Stimulated activated naive CD4-positive, alpha-beta T cell treated with Interleukin-2 at 50 U/mL for 16 hours (primary cell): ENCODE data around the gene PAK1.
A peak's percentile ranks its signal among the peaks of the same experiment; 100 is the strongest.
"Not testable (repeated sequence)": the region's sequence is repeated elsewhere in the genome, so short reads cannot be mapped to it uniquely, and the experiment has no call there.

Experiments
- DNase-seq: peaks from one replicate; lab custom pipeline; 2025; lab: John Stamatoyannopoulos, UW

The PAK1 gene

DNA sequence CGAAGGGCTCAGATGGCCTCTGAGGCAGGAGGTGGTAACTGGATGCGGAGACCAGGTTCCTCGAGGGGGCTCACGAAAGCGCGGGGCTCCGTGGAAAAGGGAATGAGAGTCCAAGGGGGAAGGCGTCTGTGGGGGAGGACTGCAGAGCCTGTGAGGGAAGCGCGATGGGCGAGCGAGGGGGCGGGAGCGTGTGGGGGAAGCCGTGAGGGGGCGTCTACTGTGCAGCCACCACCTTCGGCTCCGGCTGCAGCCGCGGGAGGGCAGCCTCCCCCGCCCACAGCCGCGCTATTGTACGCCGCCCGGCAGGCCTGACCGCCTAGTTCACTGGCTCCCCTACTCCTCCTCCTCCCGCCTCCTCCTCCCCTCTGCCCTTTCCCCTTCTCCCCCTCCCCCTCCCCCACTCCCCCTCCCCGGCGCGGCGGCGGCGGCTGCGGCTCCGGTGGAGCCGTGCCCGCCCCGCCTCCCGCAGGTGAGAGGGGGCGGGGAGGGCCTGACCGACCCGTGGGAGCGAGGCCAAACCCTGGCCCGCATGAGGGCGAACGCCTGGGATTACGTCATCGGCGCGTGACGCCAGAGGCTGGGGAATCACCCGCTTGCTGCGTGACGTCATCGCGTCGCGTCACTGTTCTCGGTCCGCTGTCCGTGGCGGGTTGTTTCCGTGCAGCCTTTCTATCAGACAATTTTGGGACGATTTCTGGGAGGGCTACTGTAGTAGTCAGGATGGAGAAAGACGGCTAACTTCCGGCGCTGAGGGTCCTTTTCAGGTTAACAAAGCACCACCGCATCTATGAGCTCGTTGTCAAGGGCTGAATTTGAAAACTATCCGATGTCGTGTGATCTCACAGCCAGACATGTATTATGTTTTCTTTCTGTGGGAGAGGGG is at the start of gene PAK1:
PAK1 (minus strand) TSS at position 294 of the 883 bp plus-strand sequence. CDS start 81,574 bp downstream, outside the sequence.
- peak; percentile 83 for DNase-seq

DNA sequence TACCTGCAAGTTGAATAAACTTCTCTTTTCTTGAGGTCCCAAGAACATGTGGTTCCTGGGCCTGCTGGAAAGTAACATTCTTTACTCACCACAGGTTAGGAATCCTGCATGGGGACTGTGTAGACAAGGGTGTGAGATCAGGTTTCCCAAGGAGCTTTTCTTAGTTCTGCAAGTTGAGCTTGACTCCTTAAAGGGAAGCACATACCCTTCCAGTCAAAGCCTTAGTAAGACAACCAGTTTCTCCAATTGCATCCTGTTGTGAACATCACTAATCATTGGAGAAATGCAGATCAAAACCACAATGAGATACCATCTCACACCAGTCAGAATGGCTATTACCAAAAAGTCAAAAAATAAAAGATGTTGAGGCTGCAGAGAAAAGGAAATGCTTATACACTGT is 48.3 kb upstream of the PAK1 start:
- DNase-seq, result no peak

DNA sequence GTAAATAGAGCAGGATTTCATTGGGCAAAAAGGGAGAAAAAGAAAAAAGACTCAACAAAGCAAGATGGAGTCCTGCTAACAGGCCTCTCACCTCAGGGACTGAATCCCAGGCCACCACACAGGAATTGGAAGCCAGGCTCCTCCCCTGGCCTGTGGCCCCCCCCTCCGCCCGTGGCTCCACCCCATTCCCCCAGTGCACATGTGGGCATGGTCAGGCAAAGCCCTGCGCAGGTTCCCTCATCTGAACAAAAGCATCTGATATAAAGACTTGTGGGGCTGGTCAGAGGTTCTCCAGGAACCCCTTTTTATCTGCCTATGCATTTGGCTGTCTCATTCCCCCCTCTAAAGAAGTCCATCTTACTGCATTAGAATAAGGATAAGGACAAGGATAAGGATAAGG is 46.0 kb upstream of the PAK1 start:
- DNase-seq, result no peak

- DNase-seq, result no peak
These were observed 44.6 kb upstream of the PAK1 start for GRCh38 chr11:77518471-77518870.

DNA sequence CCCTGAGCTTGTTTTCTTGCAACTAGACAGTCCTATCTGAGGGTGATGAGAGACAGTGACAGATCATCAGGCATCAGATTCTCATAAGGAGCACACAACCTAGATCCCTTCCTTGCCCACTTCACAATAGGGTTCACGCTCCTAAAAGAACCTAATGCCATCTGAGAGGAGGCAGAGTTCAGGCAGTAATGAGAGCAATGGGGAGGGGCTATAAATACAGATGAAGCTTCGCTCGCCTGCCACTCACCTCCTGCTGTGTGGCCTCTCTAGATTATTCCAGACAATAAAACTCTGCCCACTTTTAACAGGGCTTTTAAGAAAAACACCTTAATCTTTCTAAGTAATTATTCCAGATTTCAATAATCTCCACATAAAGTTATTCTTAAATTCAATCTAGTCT is 43.9 kb upstream of the PAK1 start:
- no peak for DNase-seq

DNA sequence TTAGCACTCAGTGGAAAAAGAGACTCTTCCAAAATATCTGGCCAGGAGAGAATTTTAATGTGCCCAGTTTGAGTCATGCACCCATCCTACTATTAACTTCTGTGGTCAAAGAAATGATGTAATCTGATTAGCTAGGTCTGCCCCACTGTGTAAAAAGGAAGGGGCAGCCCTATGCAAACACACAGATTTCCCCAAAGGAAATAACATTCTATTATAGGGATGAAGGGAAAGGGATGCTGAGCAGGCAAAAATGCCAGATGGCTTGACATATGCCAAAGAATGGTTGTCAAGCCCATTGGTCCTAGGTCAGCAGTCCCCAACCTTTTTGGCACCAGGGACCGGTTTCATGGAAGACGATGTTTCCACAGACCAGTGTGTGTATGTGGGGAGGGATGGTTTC is 43.3 kb upstream of the PAK1 start:
- no peak for DNase-seq

- no peak for DNase-seq
These were observed 41.6 kb upstream of the PAK1 start for GRCh38 chr11:77515483-77515882.

GRCh38 chr11:77515063-77515462 is 41.2 kb upstream of the PAK1 start:
- no peak for DNase-seq

DNA sequence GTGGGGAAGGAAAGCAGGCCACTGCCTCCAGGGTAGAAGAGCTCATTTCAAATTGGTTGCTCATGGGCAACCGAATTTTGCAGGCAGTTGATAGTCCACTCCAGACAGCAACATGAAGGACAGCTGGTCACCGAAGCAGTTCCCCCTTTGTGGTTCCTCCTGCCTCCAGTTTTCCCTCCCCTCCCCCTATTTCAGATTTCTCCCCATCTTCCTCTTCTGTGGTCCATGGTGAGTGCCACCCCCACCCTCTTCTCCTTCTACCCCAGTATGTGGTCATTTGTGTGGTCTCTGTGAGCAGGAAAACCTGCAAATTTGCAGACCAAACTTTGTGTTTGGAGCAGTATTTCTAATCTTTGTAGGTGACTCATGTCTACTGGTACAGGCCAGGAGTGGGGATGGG is 38.2 kb upstream of the PAK1 start:
- DNase-seq, result no peak

DNA sequence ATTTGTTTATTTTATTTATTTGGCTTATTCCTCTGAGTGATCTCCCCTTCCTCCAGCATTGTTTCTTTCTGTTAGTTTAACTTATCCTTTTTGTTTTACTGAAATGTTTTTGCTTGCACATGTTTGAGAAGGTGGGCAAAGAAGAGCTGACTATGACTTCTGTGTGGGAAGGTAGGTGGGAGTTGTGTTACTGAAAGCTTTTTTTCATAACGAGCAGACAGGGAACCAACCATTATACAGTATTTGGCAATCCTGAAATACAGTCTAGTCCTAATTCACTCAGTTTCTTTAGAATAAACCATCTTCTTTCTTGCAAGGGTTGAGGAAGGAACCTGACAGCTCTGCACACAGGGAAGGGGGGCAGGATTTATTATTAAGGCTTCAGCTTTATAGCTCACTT is 37.0 kb upstream of the PAK1 start:
- no peak for DNase-seq

- no peak for DNase-seq
These were observed 36.2 kb upstream of the PAK1 start for GRCh38 chr11:77510095-77510494.

- DNase-seq, result no peak
These were observed 34.1 kb upstream of the PAK1 start for GRCh38 chr11:77508019-77508418.

DNA sequence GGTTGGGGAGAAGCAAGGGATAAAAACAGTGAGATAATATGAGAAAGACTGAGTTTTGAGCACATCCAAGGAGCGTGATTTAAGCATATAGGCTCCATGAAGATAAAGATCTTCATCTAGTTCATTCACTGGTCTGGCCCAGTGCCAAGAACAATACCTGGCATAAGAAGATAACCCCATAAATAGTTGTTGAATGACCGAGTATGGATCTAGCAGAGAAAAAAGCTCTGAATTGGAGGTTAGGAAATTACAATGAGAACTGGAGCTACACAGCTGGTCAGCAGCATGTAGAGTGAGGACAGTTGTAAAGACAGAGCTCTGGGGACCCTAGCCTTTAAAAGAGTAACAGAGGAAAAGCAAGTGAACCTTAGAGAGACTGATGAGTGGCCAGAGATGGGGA is 33.0 kb upstream of the PAK1 start:
- no peak for DNase-seq

GRCh38 chr11:77505956-77506355 is 32.1 kb upstream of the PAK1 start:
- DNase-seq, result no peak

DNA sequence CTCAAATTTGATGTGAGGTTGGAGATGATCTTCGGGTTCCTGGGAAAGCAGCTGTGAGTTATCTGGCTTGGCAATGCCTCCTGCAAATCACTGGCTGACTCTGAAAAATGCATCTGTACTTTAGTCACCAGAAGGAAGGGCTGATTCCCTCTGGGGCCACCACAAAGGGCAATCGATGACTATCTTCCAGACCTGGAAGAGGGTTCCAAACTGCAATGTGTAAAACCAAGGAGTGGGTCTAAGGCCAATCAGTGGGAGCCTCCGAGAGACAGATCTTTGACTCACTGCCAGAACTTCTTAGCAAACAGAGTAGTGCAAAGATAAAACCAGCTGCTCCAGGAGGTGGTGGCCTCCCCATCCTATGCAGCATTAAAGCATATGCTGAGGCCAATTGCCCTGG is 29.1 kb upstream of the PAK1 start:
- DNase-seq, result no peak

GRCh38 chr11:77502346-77502905 is 28.5 kb upstream of the PAK1 start:
- no peak for DNase-seq

DNA sequence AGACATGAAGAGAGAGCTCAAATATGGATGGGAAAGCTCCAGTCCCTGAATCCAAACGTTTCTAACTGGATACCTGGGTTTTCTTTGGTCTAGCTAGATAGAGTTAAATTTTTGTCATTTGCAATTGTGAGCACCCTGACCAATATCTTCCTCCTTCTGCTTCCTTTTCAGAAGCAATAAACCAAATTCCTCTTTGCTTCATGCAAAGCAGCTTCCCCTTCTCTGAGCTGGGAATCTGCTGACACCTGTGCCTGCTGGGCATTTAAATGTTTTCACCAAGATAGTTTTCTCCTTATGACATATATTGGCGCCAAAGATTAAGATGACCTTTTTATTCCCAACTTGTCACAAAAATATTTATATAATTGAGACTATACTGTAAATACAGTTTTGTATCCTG is 27.9 kb upstream of the PAK1 start:
- DNase-seq, result no peak

DNA sequence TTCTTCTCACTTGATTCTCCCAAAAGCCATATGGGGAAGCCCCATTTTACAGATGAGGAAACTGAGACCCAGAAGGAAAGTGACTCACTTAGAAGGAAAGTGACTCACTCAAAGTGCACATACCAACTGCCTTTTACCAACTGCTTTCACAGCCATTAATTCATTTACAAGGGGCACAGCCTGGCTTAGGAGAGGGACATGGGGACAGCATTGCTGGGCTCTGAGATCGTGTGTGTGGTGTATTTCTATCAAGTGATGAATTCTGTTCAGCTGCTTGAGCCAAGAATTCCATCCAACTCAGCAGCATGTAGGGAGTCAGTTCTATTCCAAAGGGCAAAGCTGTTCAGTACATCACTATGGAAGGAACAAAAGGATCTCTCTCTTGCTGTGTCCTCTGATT is 23.5 kb upstream of the PAK1 start:
- no peak for DNase-seq

DNA sequence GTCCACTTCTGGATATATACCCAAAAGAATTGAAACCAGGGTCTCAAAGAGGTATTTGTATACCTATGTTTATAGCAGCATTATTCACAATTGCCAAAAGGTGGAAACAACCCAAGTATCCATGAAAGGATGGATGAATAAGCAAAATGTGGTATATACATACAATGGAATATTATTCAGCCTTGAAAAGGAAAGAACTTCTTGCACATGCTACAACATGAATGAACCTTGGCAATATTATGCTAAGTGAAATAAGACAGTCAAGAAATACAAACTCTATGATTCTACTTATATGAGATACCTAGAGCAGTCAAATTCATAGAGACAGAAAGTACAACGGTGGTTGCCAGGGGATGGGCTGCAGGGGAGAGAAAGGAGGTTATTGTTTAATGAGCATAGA is 21.6 kb upstream of the PAK1 start:
- no peak for DNase-seq

DNA sequence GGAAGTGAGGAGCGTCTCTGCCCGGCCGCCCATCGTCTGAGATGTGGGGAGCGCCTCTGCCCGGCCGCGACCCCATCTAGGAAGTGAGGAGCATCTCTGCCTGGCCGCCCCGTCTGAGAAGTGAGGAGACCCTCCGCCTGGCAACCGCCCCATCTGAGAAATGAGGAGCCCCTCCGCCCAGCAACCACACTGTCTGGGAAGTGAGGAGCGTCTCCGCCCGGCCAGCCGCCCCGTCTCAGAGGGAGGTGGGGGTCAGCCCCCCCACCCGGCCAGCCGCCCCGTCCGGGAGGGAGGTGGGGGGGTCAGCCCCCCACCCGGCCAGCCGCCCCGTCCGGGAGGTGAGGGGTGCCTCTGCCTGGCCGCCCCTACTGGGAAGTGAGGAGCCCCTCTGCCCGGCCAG is 16.1 kb upstream of the PAK1 start:
- not testable (repeated sequence) for DNase-seq

GRCh38 chr11:77487790-77488189 is 13.9 kb upstream of the PAK1 start:
- no peak for DNase-seq

- no peak for DNase-seq
These were observed 6.0 kb upstream of the PAK1 start for GRCh38 chr11:77479746-77480352.

DNA sequence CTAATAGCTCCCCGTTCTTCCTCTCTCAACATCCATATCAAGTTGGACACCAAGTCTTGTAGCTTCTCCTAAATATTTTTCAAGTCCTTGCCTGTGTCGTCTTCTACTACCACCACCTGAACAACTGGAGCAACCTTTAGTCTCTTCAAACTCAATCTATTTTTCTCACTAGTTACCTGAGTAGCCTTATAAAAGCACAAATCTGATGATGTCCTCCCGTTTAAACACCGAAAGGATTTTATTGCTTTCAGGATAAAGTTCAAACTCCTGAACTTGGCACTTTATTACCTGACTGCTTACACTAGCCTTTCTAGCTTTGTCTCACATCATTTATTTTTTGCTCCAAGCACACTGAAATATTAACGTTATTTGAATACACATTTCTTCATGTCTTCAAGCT is 1.3 kb upstream of the PAK1 start:
- no peak for DNase-seq
